ENCODE results near the gene AGBL4. TPM values are rescaled to one million over a fixed set of nuclear protein-coding genes. Genes with fewer than 3 reads are reported as not detected.

The AGBL4 gene
- total RNA-seq, 6 experiments from 2014 or later = 0.06 to 1.8 (median 0.93) TPM

- Histone ChIP-seq H3K9me3 (no peaks in the 10 kb centered on the region), H3K27ac (no peak overlapping the region), H3K4me3 (no peak overlapping the region), H3K27me3 (no peaks in the 10 kb centered on the region), H3K4me1 (no peaks in the 10 kb centered on the region), H3K36me3 (no peaks in the 10 kb centered on the region)
- ATAC-seq (no peak), DNase-seq (no peak)
- intact Hi-C loops (cut with DNase I) = no loop called here
- WGBS (ENCODE audit: insufficient coverage, low coverage, low lambda C conversion rate, missing lambda C conversion rate) = 77% methylated on average over 6 of the region's 6 CpGs
- TF ChIP-seq CTCF (IDR thresholded peaks at IDR 0.05) = no peak
- no peak for TF ChIP-seq POLR2A (IDR thresholded peaks at IDR 0.05)
Observed at GRCh38 chr1:48735796-48736195, 1288.0 kb downstream of the AGBL4 start.

GRCh38 chr1:48730164-48730910 is 1293.4 kb downstream of the AGBL4 start:
- ATAC-seq (no peak), DNase-seq (no peak)
- H3K27ac ChIP-seq = no peak overlapping the region
- no peak for TF ChIP-seq POLR2A (IDR thresholded peaks at IDR 0.05)
- TF ChIP-seq CTCF (IDR thresholded peaks at IDR 0.05) = no peak
- no peaks in the 10 kb centered on the region for H3K27me3 ChIP-seq
- WGBS (ENCODE audit: insufficient coverage, low coverage, low lambda C conversion rate, missing lambda C conversion rate) = 65% methylated on average over 10 of the region's 10 CpGs
- H3K36me3 ChIP-seq = no peaks in the 10 kb centered on the region
- no peaks in the 10 kb centered on the region for H3K9me3 ChIP-seq
- intact Hi-C loops (cut with DNase I) = no loop called here
- H3K4me1 ChIP-seq = no peaks in the 10 kb centered on the region
- H3K4me3 ChIP-seq = no peak overlapping the region

- intact Hi-C loops (cut with DNase I) = no loop called here
- no peaks in the 10 kb centered on the region for H3K4me1 ChIP-seq
- ATAC-seq (no peak), DNase-seq (no peak)
- WGBS (ENCODE audit: insufficient coverage, low coverage, low lambda C conversion rate, missing lambda C conversion rate) = 73% methylated on average over 1 of the region's 2 CpGs
- no peaks in the 10 kb centered on the region for H3K36me3 ChIP-seq
- TF ChIP-seq CTCF (IDR thresholded peaks at IDR 0.05) = no peak
- no peak for TF ChIP-seq POLR2A (IDR thresholded peaks at IDR 0.05)
- H3K27ac ChIP-seq = no peak overlapping the region
- H3K27me3 ChIP-seq = no peaks in the 10 kb centered on the region
- no peaks in the 10 kb centered on the region for H3K9me3 ChIP-seq
- no peak overlapping the region for H3K4me3 ChIP-seq
Observed at GRCh38 chr1:48728584-48728983, 1295.2 kb downstream of the AGBL4 start.

- WGBS (ENCODE audit: insufficient coverage, low coverage, low lambda C conversion rate, missing lambda C conversion rate) = 72% methylated on average over 4 of the region's 4 CpGs
- Histone ChIP-seq H3K36me3 (no peaks in the 10 kb centered on the region), H3K27ac (no peak overlapping the region), H3K4me1 (no peaks in the 10 kb centered on the region), H3K4me3 (no peak overlapping the region), H3K27me3 (no peaks in the 10 kb centered on the region), H3K9me3 (no peaks in the 10 kb centered on the region)
- ATAC-seq = no peak
- no peak for DNase-seq
- intact Hi-C loops (cut with DNase I) = no loop called here
- TF ChIP-seq CTCF (IDR thresholded peaks at IDR 0.05) (no peak), POLR2A (IDR thresholded peaks at IDR 0.05) (no peak)
Observed at GRCh38 chr1:48726557-48727215, 1297.1 kb downstream of the AGBL4 start.
